Stomach (tissue), 4 donors: ENCODE measurements around the gene TMEM40.

Source experiments
- CTCF ChIP-seq, 7 experiments: fragments of 450-650 bp in 4 of 7; fragments of 200-600 bp in 3 of 7; sonication (generic) in 3 of 7; IDR thresholded peaks; one replicate each; pipeline ENCODE4 v1.5.1; 2016 to 2019; ENCODE audit warnings: antibody characterized with exemption in 7 of 7, control low read depth in 2 of 7, mild to moderate bottlenecking in 1 of 7
- POLR2A ChIP-seq, 4 donors: fragments of 450-650 bp; IDR thresholded peaks; one replicate each; pipeline ENCODE4 v1.6.1; 2016; ENCODE audit warnings: antibody characterized with exemption in 4 of 4, control low read depth in 2 of 4, mild to moderate bottlenecking in 1 of 4, moderate library complexity in 1 of 4

GRCh38 chr3:12748477-12748876 is 10.6 kb downstream of the TMEM40 start:
- TF ChIP-seq POLR2A (IDR thresholded peaks at IDR 0.05) (no peak), CTCF (IDR thresholded peaks at IDR 0.05) (no peak)
